GM12878 (cell line): ENCODE measurements around the gene PREX1. TPM values are rescaled to one million over a fixed set of nuclear protein-coding genes. Genes with fewer than 3 reads are reported as not detected.

Source experiments
- ATF2 ChIP-seq: IDR thresholded peaks from 2 replicates; pipeline ENCODE4 v1.6.1; 2012; ENCODE audit warnings: low read length, inconsistent platforms
- ATF3 ChIP-seq: IDR thresholded peaks from 2 replicates; pipeline ENCODE4 v1.6.1; 2011; ENCODE audit warnings: low read depth, mild to moderate bottlenecking, low read length, moderate library complexity, borderline replicate concordance; ENCODE audit errors: extremely low read depth
- CBFB ChIP-seq: IDR thresholded peaks from 2 replicates; pipeline ENCODE4 v1.6.1; 2016; ENCODE audit warnings: antibody characterized with exemption, low read depth
- FOXK2 ChIP-seq: fragments of 450-650 bp; IDR thresholded peaks from 2 replicates; pipeline ENCODE4 v1.6.1; 2017; ENCODE audit warnings: mild to moderate bottlenecking, moderate library complexity
- KAT2A ChIP-seq: conservative IDR thresholded peaks from 2 replicates; pipeline ENCODE4 v1.6.1; 2011; ENCODE audit warnings: low read depth, low read length; ENCODE audit not compliant: control insufficient read depth
- MTA3 ChIP-seq: IDR thresholded peaks from 2 replicates; pipeline ENCODE4 v1.6.1; 2012; ENCODE audit warnings: low read length, inconsistent platforms, borderline replicate concordance
- NFYB ChIP-seq: IDR thresholded peaks from 2 replicates; pipeline ENCODE4 v1.6.1; 2011; ENCODE audit warnings: low read depth, mild to moderate bottlenecking, low read length, improper control_type of control experiment, moderate library complexity; ENCODE audit not compliant: insufficient read depth
- NKRF ChIP-seq: fragments of 450-650 bp; conservative IDR thresholded peaks from 2 replicates; pipeline ENCODE4 v1.6.1; 2017; ENCODE audit warnings: mild to moderate bottlenecking, moderate library complexity
- NRF1 ChIP-seq: conservative IDR thresholded peaks from 2 replicates; pipeline ENCODE4 v1.6.1; 2011; ENCODE audit warnings: mild to moderate bottlenecking, low read depth, low read length, improper control_type of control experiment
- PAX5 ChIP-seq: IDR thresholded peaks from 2 replicates; pipeline ENCODE4 v1.6.1; 2011; ENCODE audit warnings: low read depth, low read length, borderline replicate concordance
- PAX8 ChIP-seq: fragments of 450-650 bp; IDR thresholded peaks from 2 replicates; pipeline ENCODE4 v1.6.1; 2017; ENCODE audit warnings: mild to moderate bottlenecking, moderate library complexity
- RAD21 ChIP-seq: IDR thresholded peaks from 2 replicates; pipeline ENCODE4 v1.6.1; 2011; ENCODE audit warnings: mild to moderate bottlenecking, low read depth, low read length, moderate library complexity; ENCODE audit not compliant: insufficient read depth
- RAD51 ChIP-seq: fragments of 450-650 bp; IDR thresholded peaks from 2 replicates; pipeline ENCODE4 v1.6.1; 2016; ENCODE audit warnings: moderate library complexity, mild to moderate bottlenecking, inconsistent platforms
- RBBP5 ChIP-seq: fragments of 200-600 bp; sonication (generic); conservative IDR thresholded peaks from 2 replicates; pipeline ENCODE4 v1.6.1; 2016
- RFX5 ChIP-seq: IDR thresholded peaks from 2 replicates; pipeline ENCODE4 v1.6.1; 2011; ENCODE audit warnings: low read depth, low read length, improper control_type of control experiment
- SMAD1 ChIP-seq: fragments of 450-650 bp; IDR thresholded peaks from 2 replicates; pipeline ENCODE4 v1.6.1; 2018; ENCODE audit warnings: mild to moderate bottlenecking, low read depth; ENCODE audit not compliant: partially characterized antibody
- SMAD5 ChIP-seq: IDR thresholded peaks from 2 replicates; pipeline ENCODE4 v1.6.1; 2016; ENCODE audit warnings: antibody characterized with exemption, low read depth
- SMC3 ChIP-seq: IDR thresholded peaks from 2 replicates; pipeline ENCODE4 v1.6.1; 2011; ENCODE audit warnings: low read length, improper control_type of control experiment, borderline replicate concordance
- SP1 ChIP-seq: IDR thresholded peaks from one replicate; pipeline ENCODE4 v1.6.1; 2011; ENCODE audit warnings: low read depth, low read length
- ZBED1 ChIP-seq: IDR thresholded peaks from 2 replicates; pipeline ENCODE4 v1.6.1; 2016; ENCODE audit warnings: borderline replicate concordance
- ZNF274 ChIP-seq: IDR thresholded peaks from one replicate; pipeline ENCODE4 v1.8.0; 2011; ENCODE audit not compliant: insufficient read length, insufficient read depth
- ZNF622 ChIP-seq: fragments of 450-650 bp; IDR thresholded peaks from 2 replicates; pipeline ENCODE4 v1.6.1; 2017; ENCODE audit warnings: mild to moderate bottlenecking, inconsistent platforms
- polyA plus RNA-seq, 11 experiments: library from polyadenylated mRNA; depleted of rRNA in 4 of 11; unstranded in 6 of 11; stranded (reverse) in 5 of 11; fragments of >200 nt; fragmentation: Nextera tagmentation in 4 of 11; fragmentation: Illumina TruSeq in 1 of 11; extraction: Ambion mirVana in 4 of 11; extraction: Trizol in 1 of 11; gene quantifications; 1 replicate in 1 of 11; 2 replicates in 10 of 11; pipeline versions ENCODE4 v1.2.1 to v1.2.3, GENCODE V29; 2011 to 2016; ENCODE audit warnings: inconsistent platforms in 2 of 11, missing spikeins in 2 of 11, low read depth in 1 of 11
- total RNA-seq, 4 experiments: library from RNA; depleted of rRNA in 3 of 4; stranded (reverse); fragments of >200 nt in 3 of 4; fragmentation: Illumina TruSeq in 1 of 4; extraction: Trizol in 1 of 4; gene quantifications; 2 replicates each; pipeline versions ENCODE4 v1.2.1 to v1.2.3, GENCODE V29; 2013 to 2021
- TF ChIP-seq, protein P1 (sequence below): IDR thresholded peaks from 2 replicates; pipeline ENCODE4 v1.6.1; 2011; ENCODE audit warnings: borderline replicate concordance, low read depth, mild to moderate bottlenecking, moderate library complexity, low read length; ENCODE audit not compliant: insufficient read depth, poor library complexity, severe bottlenecking
- TF ChIP-seq, protein P2 (sequence below): IDR thresholded peaks from 2 replicates; pipeline ENCODE4 v1.6.1; 2012; ENCODE audit warnings: low read depth, low read length, improper control_type of control experiment
- TF ChIP-seq, protein P3 (sequence below): fragments of 150-350 bp; IDR thresholded peaks from 2 replicates; pipeline ENCODE4 v1.6.1; 2014; ENCODE audit warnings: mild to moderate bottlenecking, low read depth, low read length

PREX1 gene
- total and polyA plus RNA-seq, 10 of the 15 experiments (the other 5 are each of a cell fraction or from before 2014, with no cell fraction given) = 2.6 to 114 (median 38.9) TPM

GRCh38 chr20:48725555-48725991 is 102.2 kb downstream of the PREX1 start (continued):
- TF ChIP-seq, protein P1, sequence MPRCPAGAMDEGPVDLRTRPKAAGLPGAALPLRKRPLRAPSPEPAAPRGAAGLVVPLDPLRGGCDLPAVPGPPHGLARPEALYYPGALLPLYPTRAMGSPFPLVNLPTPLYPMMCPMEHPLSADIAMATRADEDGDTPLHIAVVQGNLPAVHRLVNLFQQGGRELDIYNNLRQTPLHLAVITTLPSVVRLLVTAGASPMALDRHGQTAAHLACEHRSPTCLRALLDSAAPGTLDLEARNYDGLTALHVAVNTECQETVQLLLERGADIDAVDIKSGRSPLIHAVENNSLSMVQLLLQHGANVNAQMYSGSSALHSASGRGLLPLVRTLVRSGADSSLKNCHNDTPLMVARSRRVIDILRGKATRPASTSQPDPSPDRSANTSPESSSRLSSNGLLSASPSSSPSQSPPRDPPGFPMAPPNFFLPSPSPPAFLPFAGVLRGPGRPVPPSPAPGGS = no peak
- TF ChIP-seq NRF1 (no peak), NKRF (no peak), PAX8 (no peak), SMAD5 (no peak), PAX5 (no peak), ZBED1 (no peak), RAD21 (no peak), ATF2 (no peak), SMAD1 (no peak), RBBP5 (no peak), ATF3 (peak; percentile 61; the same call in 1 of the 2 replicates), RAD51 (peak; percentile 77), ZNF274 (no peak), ZNF622 (no peak), SP1 (peak; percentile 77), RFX5 (no peak), MTA3 (no peak), FOXK2 (no peak), SMC3 (no peak), NFYB (peak; percentile 78), KAT2A (no peak), CBFB (no peak)
- TF ChIP-seq, protein P2, sequence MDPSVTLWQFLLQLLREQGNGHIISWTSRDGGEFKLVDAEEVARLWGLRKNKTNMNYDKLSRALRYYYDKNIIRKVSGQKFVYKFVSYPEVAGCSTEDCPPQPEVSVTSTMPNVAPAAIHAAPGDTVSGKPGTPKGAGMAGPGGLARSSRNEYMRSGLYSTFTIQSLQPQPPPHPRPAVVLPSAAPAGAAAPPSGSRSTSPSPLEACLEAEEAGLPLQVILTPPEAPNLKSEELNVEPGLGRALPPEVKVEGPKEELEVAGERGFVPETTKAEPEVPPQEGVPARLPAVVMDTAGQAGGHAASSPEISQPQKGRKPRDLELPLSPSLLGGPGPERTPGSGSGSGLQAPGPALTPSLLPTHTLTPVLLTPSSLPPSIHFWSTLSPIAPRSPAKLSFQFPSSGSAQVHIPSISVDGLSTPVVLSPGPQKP = no peak
- TF ChIP-seq, protein P3, sequence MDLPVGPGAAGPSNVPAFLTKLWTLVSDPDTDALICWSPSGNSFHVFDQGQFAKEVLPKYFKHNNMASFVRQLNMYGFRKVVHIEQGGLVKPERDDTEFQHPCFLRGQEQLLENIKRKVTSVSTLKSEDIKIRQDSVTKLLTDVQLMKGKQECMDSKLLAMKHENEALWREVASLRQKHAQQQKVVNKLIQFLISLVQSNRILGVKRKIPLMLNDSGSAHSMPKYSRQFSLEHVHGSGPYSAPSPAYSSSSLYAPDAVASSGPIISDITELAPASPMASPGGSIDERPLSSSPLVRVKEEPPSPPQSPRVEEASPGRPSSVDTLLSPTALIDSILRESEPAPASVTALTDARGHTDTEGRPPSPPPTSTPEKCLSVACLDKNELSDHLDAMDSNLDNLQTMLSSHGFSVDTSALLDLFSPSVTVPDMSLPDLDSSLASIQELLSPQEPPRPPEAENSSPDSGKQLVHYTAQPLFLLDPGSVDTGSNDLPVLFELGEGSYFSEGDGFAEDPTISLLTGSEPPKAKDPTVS = no peak
